ENCODE data around the gene ZNF544. TPM values are rescaled to one million over a fixed set of nuclear protein-coding genes. Genes with fewer than 3 reads are reported as not detected.

ZNF544 gene
- total RNA-seq, 4 donors from 2014 or later = 19.1 to 53.4 (median 36.0) TPM

DNA sequence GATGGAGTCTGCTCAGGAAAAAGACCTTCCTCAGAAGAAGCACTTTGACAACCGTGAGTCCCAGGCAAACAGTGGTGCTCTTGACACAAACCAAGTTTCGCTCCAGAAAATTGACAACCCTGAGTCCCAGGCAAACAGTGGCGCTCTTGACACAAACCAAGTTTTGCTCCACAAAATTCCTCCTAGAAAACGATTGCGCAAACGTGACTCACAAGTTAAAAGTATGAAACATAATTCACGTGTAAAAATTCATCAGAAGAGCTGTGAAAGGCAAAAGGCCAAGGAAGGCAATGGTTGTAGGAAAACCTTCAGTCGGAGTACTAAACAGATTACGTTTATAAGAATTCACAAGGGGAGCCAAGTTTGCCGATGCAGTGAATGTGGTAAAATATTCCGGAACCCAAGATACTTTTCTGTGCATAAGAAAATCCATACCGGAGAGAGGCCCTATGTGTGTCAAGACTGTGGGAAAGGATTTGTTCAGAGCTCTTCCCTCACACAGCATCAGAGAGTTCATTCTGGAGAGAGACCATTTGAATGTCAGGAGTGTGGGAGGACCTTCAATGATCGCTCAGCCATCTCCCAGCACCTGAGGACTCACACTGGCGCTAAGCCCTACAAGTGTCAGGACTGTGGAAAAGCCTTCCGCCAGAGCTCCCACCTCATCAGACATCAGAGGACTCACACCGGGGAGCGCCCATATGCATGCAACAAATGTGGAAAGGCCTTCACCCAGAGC lies 16.2 kb upstream of the ZNF544 start:
- Histone ChIP-seq H3K4me1 (no peaks in the 10 kb centered on the region), H3K27ac (no peak overlapping the region), H3K4me3 (peak overlapping the region in 1 of 4 donors; percentile 32), H3K9me3 (peaks cover 30 to 100% (median 98%) of the 10 kb centered on the region in 3 donors), H3K36me3 (peaks cover 55 to 69% (median 60%) of the 10 kb centered on the region in 3 donors), H3K27me3 (no peaks in the 10 kb centered on the region)
- WGBS, 2 donors = 96 to 98% methylated on average over 13 to 17 of the region's 17 CpGs
- DNase-seq = no peak
- intact Hi-C loops (cut with DNase I) = no loop called here
- TF ChIP-seq, protein P1, sequence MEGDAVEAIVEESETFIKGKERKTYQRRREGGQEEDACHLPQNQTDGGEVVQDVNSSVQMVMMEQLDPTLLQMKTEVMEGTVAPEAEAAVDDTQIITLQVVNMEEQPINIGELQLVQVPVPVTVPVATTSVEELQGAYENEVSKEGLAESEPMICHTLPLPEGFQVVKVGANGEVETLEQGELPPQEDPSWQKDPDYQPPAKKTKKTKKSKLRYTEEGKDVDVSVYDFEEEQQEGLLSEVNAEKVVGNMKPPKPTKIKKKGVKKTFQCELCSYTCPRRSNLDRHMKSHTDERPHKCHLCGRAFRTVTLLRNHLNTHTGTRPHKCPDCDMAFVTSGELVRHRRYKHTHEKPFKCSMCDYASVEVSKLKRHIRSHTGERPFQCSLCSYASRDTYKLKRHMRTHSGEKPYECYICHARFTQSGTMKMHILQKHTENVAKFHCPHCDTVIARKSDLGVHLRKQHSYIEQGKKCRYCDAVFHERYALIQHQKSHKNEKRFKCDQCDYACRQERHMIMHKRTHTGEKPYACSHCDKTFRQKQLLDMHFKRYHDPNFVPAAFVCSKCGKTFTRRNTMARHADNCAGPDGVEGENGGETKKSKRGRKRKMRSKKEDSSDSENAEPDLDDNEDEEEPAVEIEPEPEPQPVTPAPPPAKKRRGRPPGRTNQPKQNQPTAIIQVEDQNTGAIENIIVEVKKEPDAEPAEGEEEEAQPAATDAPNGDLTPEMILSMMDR (IDR thresholded peaks at IDR 0.05) = no peak
- no peak for TF ChIP-seq POLR2A (IDR thresholded peaks at IDR 0.05)

DNA sequence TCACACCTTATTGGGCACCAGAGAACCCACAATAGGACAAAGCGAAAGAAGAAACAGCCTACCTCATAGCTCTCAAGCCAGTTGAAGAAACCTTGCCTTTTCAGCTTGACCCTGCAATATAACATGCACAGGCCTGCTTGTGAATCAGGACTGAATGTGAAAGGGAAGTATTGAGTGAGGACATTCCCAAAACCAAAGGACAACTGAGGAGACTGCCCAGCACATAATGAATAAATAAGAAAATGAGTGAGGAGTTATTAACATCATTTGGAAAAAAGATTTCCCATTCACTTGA lies 15.7 kb upstream of the ZNF544 start:
- Histone ChIP-seq H3K9me3 (peaks cover 26 to 100% (median 98%) of the 10 kb centered on the region in 3 donors), H3K4me3 (no peak overlapping the region), H3K27ac (no peak overlapping the region), H3K36me3 (peaks cover 50 to 64% (median 55%) of the 10 kb centered on the region in 3 donors), H3K27me3 (no peaks in the 10 kb centered on the region), H3K4me1 (no peaks in the 10 kb centered on the region)
- WGBS, 2 donors = 83% methylated on average over 1 of the region's 1 CpG
- intact Hi-C loops (cut with DNase I) = no loop called here
- DNase-seq = no peak
- TF ChIP-seq POLR2A (IDR thresholded peaks at IDR 0.05) = no peak
- TF ChIP-seq, protein P1 (IDR thresholded peaks at IDR 0.05) = no peak

DNA sequence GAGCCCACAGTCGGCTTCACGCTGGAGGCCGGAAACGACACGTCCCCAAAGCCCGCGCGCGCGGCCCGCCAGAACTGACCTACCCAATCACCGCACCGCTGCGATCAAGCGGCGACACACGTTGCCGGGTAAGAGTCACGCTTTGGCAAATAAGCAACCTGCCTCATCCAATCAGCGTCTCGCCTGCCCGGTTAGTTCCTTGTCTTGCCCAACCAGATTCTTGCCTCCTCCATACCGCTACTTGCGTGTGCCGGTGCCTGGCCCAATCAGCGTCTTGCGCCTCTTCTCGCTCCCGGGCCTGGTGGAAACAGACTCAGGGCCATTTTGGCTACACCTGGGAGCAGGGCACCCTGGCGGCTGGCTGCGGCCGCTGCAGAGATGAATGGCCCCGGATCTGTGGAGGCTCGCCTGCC lies 11.6 kb upstream of the ZNF544 start:
- 64 to 73% methylated on average over 3 to 15 of the region's 34 CpGs for WGBS, 2 donors
- H3K9me3 ChIP-seq = peaks cover 7 to 100% (median 66%) of the 10 kb centered on the region in 3 donors
- H3K27me3 ChIP-seq = no peaks in the 10 kb centered on the region
- H3K36me3 ChIP-seq = peaks cover 10 to 23% (median 16%) of the 10 kb centered on the region in 3 donors
- H3K4me3 ChIP-seq = no peak overlapping the region
- DNase-seq = no peak
- no peaks in the 10 kb centered on the region for H3K4me1 ChIP-seq
- TF ChIP-seq POLR2A (IDR thresholded peaks at IDR 0.05) = no peak
- intact Hi-C loops (cut with DNase I) = no loop called here
- no peak overlapping the region for H3K27ac ChIP-seq

DNA sequence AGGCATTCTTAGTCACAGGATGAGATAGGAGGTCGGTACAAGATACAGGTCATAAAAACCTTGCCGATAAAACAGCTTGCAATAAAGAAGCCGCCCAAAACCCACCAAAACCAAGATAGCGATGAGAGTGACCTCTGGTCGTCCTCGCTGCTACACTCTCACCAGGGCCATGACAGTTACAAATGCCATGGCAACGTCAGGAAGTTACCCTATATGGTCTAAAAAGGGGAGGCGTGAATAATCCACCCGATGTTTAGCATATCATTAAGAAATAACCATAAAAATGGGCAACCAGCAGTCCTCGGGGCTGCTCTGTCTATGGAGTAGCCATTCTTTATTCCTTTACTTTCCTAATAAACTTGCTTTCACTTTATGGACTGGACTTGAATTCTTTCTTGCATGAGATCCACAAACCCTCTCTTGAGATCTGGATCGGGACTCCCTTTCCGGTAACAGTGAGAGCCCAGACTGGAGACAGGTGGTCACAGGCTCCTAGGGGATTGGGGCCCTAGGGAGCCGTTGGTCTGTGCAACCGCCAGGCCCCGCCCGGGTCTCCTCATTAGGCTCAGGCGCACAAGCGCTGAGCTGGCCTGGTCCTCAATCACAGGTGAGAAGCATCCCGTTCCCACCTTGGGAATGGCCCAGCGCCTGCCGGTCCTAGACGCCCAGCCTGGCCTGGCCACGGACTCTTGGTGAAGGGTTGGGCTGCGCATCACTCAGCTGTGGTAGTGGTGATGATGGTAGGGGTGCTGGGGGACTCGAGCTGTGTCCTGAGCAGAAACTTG lies 10.9 kb upstream of the ZNF544 start:
- WGBS, 2 donors = 91 to 95% methylated on average over 14 to 16 of the region's 25 CpGs
- no peak for DNase-seq

DNA sequence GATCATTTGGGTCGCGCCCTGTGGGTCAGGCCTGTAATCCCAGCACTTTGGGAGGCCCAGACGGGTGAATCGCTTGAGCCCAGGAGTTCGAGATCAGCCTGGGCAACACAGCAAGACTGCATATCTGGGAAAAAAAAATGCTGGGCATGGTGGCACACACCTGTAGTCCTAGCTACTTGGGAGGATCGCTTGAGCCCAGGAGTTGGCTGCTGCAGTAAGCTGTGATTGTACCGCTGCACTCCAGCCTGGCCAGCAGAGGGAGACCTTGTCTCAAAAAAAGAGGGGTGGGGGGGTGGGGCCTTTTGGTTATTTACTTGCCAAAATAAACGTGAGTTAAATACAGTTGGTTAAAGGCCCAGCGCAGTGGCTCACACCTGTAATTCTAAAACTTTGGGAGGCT lies 9.8 kb upstream of the ZNF544 start:
- TF ChIP-seq, protein P1 (IDR thresholded peaks at IDR 0.05) = peak in 1 of 6 experiments; percentile 20
- TF ChIP-seq POLR2A (IDR thresholded peaks at IDR 0.05) = no peak
- no peaks in the 10 kb centered on the region for H3K27me3 ChIP-seq
- intact Hi-C loops (cut with DNase I) = no loop called here
- H3K36me3 ChIP-seq = peaks cover 0 to 5% (median 3%) of the 10 kb centered on the region in 3 donors
- no peak overlapping the region for H3K4me3 ChIP-seq
- WGBS, 2 donors = 56 to 66% methylated on average over 6 to 7 of the region's 9 CpGs
- H3K9me3 ChIP-seq = peaks cover 5 to 98% (median 60%) of the 10 kb centered on the region in 3 donors
- H3K27ac ChIP-seq = no peak overlapping the region
- no peak for DNase-seq
- no peaks in the 10 kb centered on the region for H3K4me1 ChIP-seq

More for the DNA sequence above, 10.9 kb upstream of the ZNF544 start:
- intact Hi-C loops (cut with DNase I) = no loop called here
- no peak for TF ChIP-seq POLR2A (IDR thresholded peaks at IDR 0.05)
- TF ChIP-seq, protein P1 (IDR thresholded peaks at IDR 0.05) = no peak
- H3K27me3 ChIP-seq = no peaks in the 10 kb centered on the region
- no peaks in the 10 kb centered on the region for H3K4me1 ChIP-seq
- H3K36me3 ChIP-seq = peaks cover 2 to 16% (median 9%) of the 10 kb centered on the region in 3 donors
- H3K27ac ChIP-seq = no peak overlapping the region
- peaks cover 6 to 98% (median 62%) of the 10 kb centered on the region in 3 donors for H3K9me3 ChIP-seq
- H3K4me3 ChIP-seq = no peak overlapping the region
